Endothelial cell of umbilical vein (primary cell): ENCODE data around the gene BTN2A1. TPM values are rescaled to one million over a fixed set of nuclear protein-coding genes. Genes with fewer than 3 reads are reported as not detected.

Experiments used
- BruUV-seq: library from RNA; stranded (reverse); fragments of 400-500 nt; replicated peaks from 2 replicates; lab custom pipeline; 2021; lab: Mats Ljungman, UMichigan
- CTCF ChIA-PET: fragments of 300-600, 350-600 bp; sonication (Branson Sonifier 250); formaldehyde crosslinking; loops from one replicate; lab custom pipeline; 2021; ENCODE audit warnings: antibody characterized with exemption, inconsistent platforms; lab: Charles Lee
- POLR2A ChIA-PET: fragments of 300-600, 350-600 bp; sonication (Branson Sonifier 250); formaldehyde crosslinking; loops from one replicate; lab custom pipeline; 2021; ENCODE audit warnings: antibody characterized with exemption, inconsistent platforms; lab: Charles Lee
- DNase-seq: peaks from one replicate; pipeline ENCODE4 v3.0.0-alpha.2; 2011; ENCODE audit warnings: low read depth, low spot score
- FAIRE-seq: peaks from 2 replicates; lab custom pipeline; 2011; peaks lifted over from hg19 to GRCh38; lab: Jason Lieb, UNC
- H2AFZ ChIP-seq: 2 replicates; pipeline ENCODE4 v1.6.0; 2012; ENCODE audit warnings: low read depth, low read length, control low read depth, inconsistent platforms
- H3K27ac ChIP-seq: 2 replicates; pipeline ENCODE4 v1.5.1; 2011; ENCODE audit warnings: low read depth, mild to moderate bottlenecking, control low read depth, low read length, moderate library complexity; ENCODE audit not compliant: insufficient read depth
- H3K27me3 ChIP-seq, 2 experiments: 2 replicates each; pipeline versions ENCODE4 v1.6.0 to v1.6.1; 2011; ENCODE audit warnings: low read length in 2 of 2, mixed read lengths in 1 of 2; ENCODE audit not compliant: control insufficient read depth in 2 of 2, insufficient read depth in 2 of 2
- H3K36me3 ChIP-seq, 2 experiments: 2 replicates in 1 of 2; 3 replicates in 1 of 2; pipeline ENCODE4 v1.5.1; 2011; ENCODE audit warnings: low read length in 2 of 2, mild to moderate bottlenecking in 1 of 2, moderate library complexity in 1 of 2; ENCODE audit not compliant: control insufficient read depth in 2 of 2, insufficient read depth in 2 of 2; ENCODE audit errors: extremely low read depth in 1 of 2
- H3K4me1 ChIP-seq: 3 replicates; pipeline ENCODE4 v1.5.1; 2011; ENCODE audit warnings: mild to moderate bottlenecking, low read length; ENCODE audit not compliant: control insufficient read depth, insufficient read depth; ENCODE audit errors: extremely low read depth
- H3K4me2 ChIP-seq: 2 replicates; pipeline ENCODE4 v1.6.1; 2011; ENCODE audit warnings: low read length, control low read depth, mixed read lengths; ENCODE audit not compliant: insufficient read depth
- H3K4me3 ChIP-seq, 3 experiments: fragments of 200-600 bp in 1 of 3; sonication (generic), shearing (Covaris generic) in 1 of 3; replicated peaks in 1 of 3; 2 replicates each; pipeline ENCODE4 v1.5.1; 2011 to 2016; ENCODE audit warnings: control low read depth in 3 of 3, low read length in 3 of 3, mild to moderate bottlenecking in 2 of 3, inconsistent platforms in 1 of 3, low read depth in 1 of 3, moderate library complexity in 1 of 3; ENCODE audit not compliant: insufficient read depth in 1 of 3
- H3K79me2 ChIP-seq: 2 replicates; pipeline ENCODE4 v1.6.0; 2012; ENCODE audit warnings: low read length, inconsistent platforms; ENCODE audit not compliant: control insufficient read depth, insufficient read depth
- H3K9ac ChIP-seq: replicated peaks from 2 replicates; pipeline ENCODE3; 2011; ENCODE audit warnings: low read length, control low read depth; ENCODE audit not compliant: insufficient read depth; ENCODE audit errors: extremely low read depth
- H3K9me1 ChIP-seq: replicated peaks from 3 replicates; pipeline ENCODE4 v1.6.0; 2011; ENCODE audit warnings: mild to moderate bottlenecking, low read length; ENCODE audit not compliant: control insufficient read depth, insufficient read depth; ENCODE audit errors: extremely low read depth
- H3K9me3 ChIP-seq: replicated peaks from 2 replicates; pipeline ENCODE4 v1.5.1; 2012; ENCODE audit warnings: low read length, inconsistent platforms; ENCODE audit not compliant: control insufficient read depth, insufficient read depth
- H4K20me1 ChIP-seq: replicated peaks from 2 replicates; pipeline ENCODE3; 2011; ENCODE audit warnings: mild to moderate bottlenecking, low read length; ENCODE audit not compliant: control insufficient read depth, insufficient read depth; ENCODE audit errors: extremely low read depth
- CTCF ChIP-seq, 2 donors: IDR thresholded peaks; 1 replicate in 1 of 2; 2 replicates in 1 of 2; pipeline ENCODE4 v1.5.1; 2011; ENCODE audit warnings: low read length in 2 of 2, mild to moderate bottlenecking in 2 of 2, moderate library complexity in 2 of 2, control low read depth in 1 of 2, inconsistent platforms in 1 of 2, low read depth in 1 of 2; ENCODE audit not compliant: insufficient read depth in 1 of 2; ENCODE audit errors: extremely low read depth in 1 of 2
- EZH2 ChIP-seq: IDR thresholded peaks from 2 replicates; pipeline ENCODE4 v1.6.1; 2012; ENCODE audit warnings: borderline replicate concordance, low read depth, mild to moderate bottlenecking, moderate library complexity, low read length, inconsistent platforms; ENCODE audit not compliant: severe bottlenecking
- FOS ChIP-seq: IDR thresholded peaks from 2 replicates; pipeline ENCODE4 v1.6.1; 2011; ENCODE audit warnings: mild to moderate bottlenecking, low read length, moderate library complexity, borderline replicate concordance; ENCODE audit not compliant: insufficient read depth
- GATA2 ChIP-seq: IDR thresholded peaks from 2 replicates; pipeline ENCODE4 v1.7.0; 2011; ENCODE audit warnings: low read depth, mild to moderate bottlenecking, moderate library complexity, mixed read lengths, low read length; ENCODE audit not compliant: insufficient read length, insufficient read depth
- JUN ChIP-seq: IDR thresholded peaks from 2 replicates; pipeline ENCODE4 v1.6.1; 2011; ENCODE audit warnings: borderline replicate concordance, low read depth; ENCODE audit not compliant: insufficient read length, insufficient read depth
- MYC ChIP-seq: IDR thresholded peaks from one replicate; pipeline ENCODE4 v1.6.1; 2011; ENCODE audit warnings: mild to moderate bottlenecking, low read depth, low read length
- POLR2A ChIP-seq: IDR thresholded peaks from 2 replicates; pipeline ENCODE4 v1.6.1; 2012; ENCODE audit warnings: low read depth, mild to moderate bottlenecking, control low read depth, low read length
- POLR2AphosphoS5 ChIP-seq: IDR thresholded peaks from 2 replicates; pipeline ENCODE4 v1.6.1; 2012; ENCODE audit warnings: low read depth, mild to moderate bottlenecking, control low read depth, low read length, moderate library complexity; ENCODE audit not compliant: insufficient read depth
- dilution Hi-C: fragments of 300-500 bp; cut with MboI; formaldehyde crosslinking; loops from one replicate; pipeline ENCODE4 v1.15.0; 2019; ENCODE audit warnings: low sequenced_read_pairs; ENCODE audit not compliant: extremely low pct_ligation_motif_present
- intact Hi-C: fragments of 100-400 bp; cut with micrococcal nuclease; formaldehyde crosslinking; loops from one replicate; pipeline ENCODE4 v1.10.0; 2022
- polyA plus RNA-seq, 4 experiments: library from polyadenylated mRNA; depleted of rRNA in 3 of 4; stranded (reverse) in 3 of 4; unstranded in 1 of 4; fragments of >200 nt; gene quantifications; 2 replicates each; pipeline versions ENCODE4 v1.2.1 to v1.2.3, GENCODE V29; 2011 to 2012; ENCODE audit warnings: missing spikeins in 1 of 4
- total RNA-seq: library from RNA; stranded (reverse); gene quantifications from 2 replicates; pipeline ENCODE4 v1.2.3, GENCODE V29; 2021
- TF ChIP-seq, protein P1 (sequence below): IDR thresholded peaks from 2 replicates; pipeline ENCODE4 v1.6.1; 2011; ENCODE audit not compliant: insufficient read depth, insufficient read length

Gene BTN2A1
- total and polyA plus RNA-seq, 2 donors (not counting 3 experiments of a cell fraction or from before 2014, with no cell fraction given), result 25.1 to 31.9 TPM

GRCh38 chr6:26491604-26492003 is 33.8 kb downstream of the BTN2A1 start:
- FAIRE-seq, result no peak
- POLR2A ChIA-PET, result no interaction called here
- H3K4me2 ChIP-seq, result no peak overlapping the region
- DNase-seq, result no peak
- intact Hi-C loops, result no loop called here
- H3K79me2 ChIP-seq, result no peaks in the 10 kb centered on the region
- no peaks in the 10 kb centered on the region for H3K9me1 ChIP-seq
- no peaks in the 10 kb centered on the region for H3K36me3 ChIP-seq
- no peaks in the 10 kb centered on the region for H3K4me1 ChIP-seq
- no peak overlapping the region for H3K4me3 ChIP-seq
- BruUV-seq, result no TSS peak
- no peak overlapping the region for H3K9ac ChIP-seq
- no peaks in the 10 kb centered on the region for H3K9me3 ChIP-seq
- H2AFZ ChIP-seq, result no peak overlapping the region
- dilution Hi-C loops, result no loop called here
- TF ChIP-seq FOS (no peak), EZH2 (no peak), JUN (no peak), CTCF (IDR thresholded peaks at IDR 0.05; ENCODE audit: extremely low read depth in 1 of 2, insufficient read depth in 1 of 2, low read depth in 1 of 2, low read length in 2 of 2) (no peak), GATA2 (no peak)
- CTCF ChIA-PET, result interaction anchor here (2.0 to 2.3 kb wide), 2 partner anchors 10 to 150 kb away, joined by 5 to 13 read pairs; no protein-coding TSS in a partner anchor
- peaks cover 8 to 41% of the 10 kb centered on the region in 2 experiments for H3K27me3 ChIP-seq
- no peak overlapping the region for H3K27ac ChIP-seq
- H4K20me1 ChIP-seq, result no peaks in the 10 kb centered on the region

GRCh38 chr6:26493258-26493657 is 35.5 kb downstream of the BTN2A1 start:
- Histone ChIP-seq H3K4me1 (no peaks in the 10 kb centered on the region), H3K79me2 (no peaks in the 10 kb centered on the region), H3K9me3 (no peaks in the 10 kb centered on the region), H2AFZ (no peak overlapping the region), H3K9me1 (no peaks in the 10 kb centered on the region), H3K27ac (no peak overlapping the region), H3K27me3 (peaks cover 11 to 37% of the 10 kb centered on the region in 2 experiments), H3K36me3 (no peaks in the 10 kb centered on the region), H4K20me1 (no peaks in the 10 kb centered on the region), H3K4me2 (no peak overlapping the region), H3K9ac (no peak overlapping the region), H3K4me3 (no peak overlapping the region)
- CTCF ChIA-PET, result interaction anchor here (1.0 to 2.3 kb wide), 3 partner anchors 8 to 152 kb away, joined by 5 to 13 read pairs (median 7); no protein-coding TSS in a partner anchor
- FAIRE-seq (no peak), DNase-seq (peak; percentile 19)
- intact Hi-C loops, result no loop called here
- dilution Hi-C loops, result no loop called here
- no peak for TF ChIP-seq MYC
- TF ChIP-seq POLR2A, result no peak
- no peak for TF ChIP-seq GATA2
- peak; percentile 4 to 28 for TF ChIP-seq CTCF (IDR thresholded peaks at IDR 0.05; ENCODE audit: extremely low read depth in 1 of 2, insufficient read depth in 1 of 2, low read depth in 1 of 2, low read length in 2 of 2)
- TF ChIP-seq, protein P1, sequence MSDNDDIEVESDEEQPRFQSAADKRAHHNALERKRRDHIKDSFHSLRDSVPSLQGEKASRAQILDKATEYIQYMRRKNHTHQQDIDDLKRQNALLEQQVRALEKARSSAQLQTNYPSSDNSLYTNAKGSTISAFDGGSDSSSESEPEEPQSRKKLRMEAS, result no peak
- TF ChIP-seq EZH2, result no peak
- TF ChIP-seq POLR2AphosphoS5, result no peak
- POLR2A ChIA-PET, result no interaction called here
- no TSS peak for BruUV-seq
